ENCODE data around the gene LYST. TPM values are rescaled to one million over a fixed set of nuclear protein-coding genes. Genes with fewer than 3 reads are reported as not detected.

The LYST gene
- polyA plus RNA-seq, 1 of the 3 experiments (the other 2 are of a cell fraction) = 3.9 TPM

DNA sequence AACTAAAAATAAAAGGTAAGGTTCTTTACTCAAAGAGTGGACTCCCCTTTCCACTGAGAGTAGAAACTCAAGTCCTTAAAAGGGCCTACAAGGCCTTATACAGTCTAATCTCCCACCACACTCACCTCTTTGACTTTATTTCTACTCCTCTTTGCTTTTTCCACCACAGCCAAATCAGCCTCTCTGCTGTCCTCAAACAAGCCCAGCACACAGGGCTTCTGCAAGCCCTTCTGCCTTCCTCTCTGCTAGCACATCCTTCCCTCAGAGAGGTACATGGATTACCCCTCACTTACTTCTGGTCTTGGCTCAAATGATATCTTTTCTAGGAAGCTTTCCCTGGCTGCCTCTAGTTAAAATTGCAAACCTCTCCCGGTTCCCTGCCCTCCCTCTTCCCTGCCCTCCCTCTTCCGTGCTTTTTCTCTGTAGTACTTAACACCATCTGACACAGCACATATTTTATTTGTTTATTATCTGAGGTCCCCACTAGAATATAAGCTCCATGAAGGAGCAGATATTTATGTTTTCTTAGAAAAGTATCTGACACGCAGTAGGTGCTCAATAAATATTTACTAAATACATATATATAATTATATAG lies 1.7 kb downstream of the LYST start:
- TF ChIP-seq, protein P1, sequence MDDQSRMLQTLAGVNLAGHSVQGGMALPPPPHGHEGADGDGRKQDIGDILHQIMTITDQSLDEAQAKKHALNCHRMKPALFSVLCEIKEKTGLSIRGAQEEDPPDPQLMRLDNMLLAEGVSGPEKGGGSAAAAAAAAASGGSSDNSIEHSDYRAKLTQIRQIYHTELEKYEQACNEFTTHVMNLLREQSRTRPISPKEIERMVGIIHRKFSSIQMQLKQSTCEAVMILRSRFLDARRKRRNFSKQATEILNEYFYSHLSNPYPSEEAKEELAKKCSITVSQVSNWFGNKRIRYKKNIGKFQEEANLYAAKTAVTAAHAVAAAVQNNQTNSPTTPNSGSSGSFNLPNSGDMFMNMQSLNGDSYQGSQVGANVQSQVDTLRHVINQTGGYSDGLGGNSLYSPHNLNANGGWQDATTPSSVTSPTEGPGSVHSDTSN (IDR thresholded peaks at IDR 0.05) = no peak
- TF ChIP-seq SMC3 (IDR thresholded peaks at IDR 0.05; ENCODE audit: low read depth, low read length) (no peak), RCOR1 (IDR thresholded peaks at IDR 0.05; ENCODE audit: low read length) (no peak), REST (IDR thresholded peaks at IDR 0.05; ENCODE audit: low read depth, low read length) (no peak), MEF2A (IDR thresholded peaks at IDR 0.05; ENCODE audit: borderline replicate concordance, low read depth) (no peak), TEAD4 (IDR thresholded peaks at IDR 0.05; ENCODE audit: borderline replicate concordance, insufficient read depth) (no peak), GABPA (IDR thresholded peaks at IDR 0.05; ENCODE audit: low read depth) (no peak), JUND (IDR thresholded peaks at IDR 0.05) (no peak), RXRA (IDR thresholded peaks at IDR 0.05; ENCODE audit: borderline replicate concordance, low read depth) (no peak), NFIC (IDR thresholded peaks at IDR 0.05; ENCODE audit: borderline replicate concordance) (no peak), NRF1 (IDR thresholded peaks at IDR 0.05; ENCODE audit: low read depth, low read length) (no peak), ELF1 (IDR thresholded peaks at IDR 0.05) (no peak), GATA2 (CRISPR knock-in tag; IDR thresholded peaks at IDR 0.05) (no peak), EP300 (IDR thresholded peaks at IDR 0.05; ENCODE audit: borderline replicate concordance in 1 of 2, low read depth in 1 of 2, low read length in 1 of 2) (no peak), FOXM1 (IDR thresholded peaks at IDR 0.05; ENCODE audit: low read depth) (no peak)
- TF ChIP-seq, protein P2, sequence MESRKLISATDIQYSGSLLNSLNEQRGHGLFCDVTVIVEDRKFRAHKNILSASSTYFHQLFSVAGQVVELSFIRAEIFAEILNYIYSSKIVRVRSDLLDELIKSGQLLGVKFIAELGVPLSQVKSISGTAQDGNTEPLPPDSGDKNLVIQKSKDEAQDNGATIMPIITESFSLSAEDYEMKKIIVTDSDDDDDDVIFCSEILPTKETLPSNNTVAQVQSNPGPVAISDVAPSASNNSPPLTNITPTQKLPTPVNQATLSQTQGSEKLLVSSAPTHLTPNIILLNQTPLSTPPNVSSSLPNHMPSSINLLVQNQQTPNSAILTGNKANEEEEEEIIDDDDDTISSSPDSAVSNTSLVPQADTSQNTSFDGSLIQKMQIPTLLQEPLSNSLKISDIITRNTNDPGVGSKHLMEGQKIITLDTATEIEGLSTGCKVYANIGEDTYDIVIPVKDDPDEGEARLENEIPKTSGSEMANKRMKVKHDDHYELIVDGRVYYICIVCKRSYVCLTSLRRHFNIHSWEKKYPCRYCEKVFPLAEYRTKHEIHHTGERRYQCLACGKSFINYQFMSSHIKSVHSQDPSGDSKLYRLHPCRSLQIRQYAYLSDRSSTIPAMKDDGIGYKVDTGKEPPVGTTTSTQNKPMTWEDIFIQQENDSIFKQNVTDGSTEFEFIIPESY (IDR thresholded peaks at IDR 0.05; ENCODE audit: borderline replicate concordance, low read depth) = no peak
- TF ChIP-seq, protein P3, sequence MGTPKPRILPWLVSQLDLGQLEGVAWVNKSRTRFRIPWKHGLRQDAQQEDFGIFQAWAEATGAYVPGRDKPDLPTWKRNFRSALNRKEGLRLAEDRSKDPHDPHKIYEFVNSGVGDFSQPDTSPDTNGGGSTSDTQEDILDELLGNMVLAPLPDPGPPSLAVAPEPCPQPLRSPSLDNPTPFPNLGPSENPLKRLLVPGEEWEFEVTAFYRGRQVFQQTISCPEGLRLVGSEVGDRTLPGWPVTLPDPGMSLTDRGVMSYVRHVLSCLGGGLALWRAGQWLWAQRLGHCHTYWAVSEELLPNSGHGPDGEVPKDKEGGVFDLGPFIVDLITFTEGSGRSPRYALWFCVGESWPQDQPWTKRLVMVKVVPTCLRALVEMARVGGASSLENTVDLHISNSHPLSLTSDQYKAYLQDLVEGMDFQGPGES (IDR thresholded peaks at IDR 0.05; ENCODE audit: low read depth, low read length) = no peak
- H3K79me2 ChIP-seq (ENCODE audit: insufficient read depth) = peaks cover 59% of the 10 kb centered on the region
- H3K36me3 ChIP-seq (replicated peaks in 1 of 2; ENCODE audit: control insufficient read depth in 1 of 2, insufficient read depth in 2 of 2, low read length in 1 of 2) = no peaks in the 10 kb centered on the region
- no peak overlapping the region; the same call in 1 of the 2 replicates for H3K9ac ChIP-seq
- ChIA-PET POLR2A (interaction anchor here (1.5 kb wide), 1 partner anchor 107 kb away, joined by 8 read pairs; no protein-coding TSS in a partner anchor), CTCF (interaction anchor here (0.9 to 5.9 kb wide), 11 partner anchors 12 to 137 kb away, joined by 3 to 87 read pairs (median 6); no protein-coding TSS in a partner anchor)
- peak overlapping the region; percentile 84 for H3K4me2 ChIP-seq
- H3K9me3 ChIP-seq = no peaks in the 10 kb centered on the region
- DNase-seq = no peak
- H3K4me1 ChIP-seq (ENCODE audit: control insufficient read depth in 1 of 2, insufficient read depth in 2 of 2, low read depth in 1 of 2, low read length in 1 of 2) = peaks cover 0 to 7% of the 10 kb centered on the region in 2 experiments; a peak in 2 of 4 replicates
- H3F3A ChIP-seq (replicated peaks; ENCODE audit: insufficient read depth) = no peaks in the 10 kb centered on the region
- no peaks in the 10 kb centered on the region for H4K20me1 ChIP-seq (ENCODE audit: insufficient read depth)
- H2AFZ ChIP-seq (ENCODE audit: low read depth) = no peak overlapping the region
- no peaks in the 10 kb centered on the region for H3K27me3 ChIP-seq (ENCODE audit: insufficient read depth)
- 71% methylated on average over 3 of the region's 3 CpGs for WGBS (ENCODE audit: low lambda C conversion rate)
- H3K27ac ChIP-seq (ENCODE audit: low read depth in 2 of 2, low read length in 1 of 2) = no peak overlapping the region
- H3K9me2 ChIP-seq = no peaks in the 10 kb centered on the region
- H3K4me3 ChIP-seq (ENCODE audit: low read depth in 2 of 2, low read length in 1 of 2) = no peak overlapping the region; a peak in 1 of 4 replicates
